ENCODE data around the gene TRPM5.

The TRPM5 gene

DNA sequence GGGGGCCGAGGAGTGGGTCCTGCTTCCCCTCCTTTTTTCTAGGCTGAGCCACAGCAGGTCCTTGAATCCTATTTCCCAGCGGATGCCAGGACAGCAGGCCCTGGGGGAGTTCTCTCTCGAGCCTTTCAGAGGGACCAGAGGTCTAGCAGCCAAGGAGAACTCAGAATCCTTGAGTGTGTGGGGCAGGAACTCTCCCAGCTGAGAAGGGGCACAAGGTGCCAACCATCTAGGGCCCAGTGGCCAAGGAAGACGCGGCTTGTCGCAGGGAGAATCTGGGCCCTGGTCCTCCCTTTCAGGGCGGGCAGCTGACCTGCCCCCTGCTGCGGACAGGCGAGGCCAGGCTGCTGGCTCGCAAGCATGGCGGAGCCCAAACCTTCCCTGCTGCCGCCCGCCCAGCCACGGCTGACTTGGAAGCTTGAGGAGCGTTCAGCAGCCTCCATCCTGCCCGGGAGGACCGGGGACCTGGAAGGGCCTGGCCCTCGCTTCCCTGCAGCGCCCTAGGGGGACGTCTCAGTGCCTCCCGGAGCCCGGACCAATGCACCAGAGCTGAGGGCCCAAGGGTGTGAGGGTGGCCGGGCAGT is 44.7 kb downstream of the TRPM5 start:
- in situ Hi-C loops (cut with MboI; ENCODE audit: low pct_unique_long_range_greater_than_20kb, low sequenced_read_pairs) = no loop called here
- no peak for DNase-seq

DNA sequence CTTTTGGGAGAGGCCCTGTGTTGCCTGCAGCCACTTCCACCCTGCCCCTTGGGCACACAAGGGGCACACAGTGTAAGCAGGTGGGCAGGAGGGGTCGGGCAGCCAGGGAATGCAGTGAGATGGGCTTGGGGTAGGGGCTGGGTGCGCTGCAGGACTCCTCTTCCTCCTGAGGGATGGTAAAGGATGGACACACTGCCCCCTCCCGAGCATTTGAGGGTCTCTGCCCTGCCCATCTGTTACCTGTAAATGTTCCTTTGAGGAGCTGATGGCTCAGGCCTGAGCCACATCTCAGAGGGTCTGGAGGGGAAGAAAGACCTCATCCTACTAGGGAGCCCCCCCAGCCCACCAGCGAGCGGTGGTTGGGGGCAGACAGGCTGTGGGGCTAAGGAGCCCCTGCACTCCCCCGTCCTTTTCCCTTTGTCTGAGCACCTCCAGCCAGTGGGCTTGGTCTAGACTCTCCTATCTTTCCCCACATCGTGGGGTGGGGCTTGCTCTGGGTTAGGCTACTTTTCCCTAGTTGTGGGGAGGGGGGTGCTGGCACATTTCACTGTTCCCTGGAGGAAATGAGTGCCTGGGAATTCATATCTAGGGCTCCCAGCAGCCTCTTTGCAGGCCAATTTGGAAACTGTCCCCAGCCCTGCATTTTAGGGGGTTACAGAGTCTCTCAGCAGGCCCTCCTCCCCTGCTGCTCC is 45.5 kb downstream of the TRPM5 start:
- no peak for DNase-seq
- in situ Hi-C loops (cut with MboI; ENCODE audit: low pct_unique_long_range_greater_than_20kb, low sequenced_read_pairs) = no loop called here

DNA sequence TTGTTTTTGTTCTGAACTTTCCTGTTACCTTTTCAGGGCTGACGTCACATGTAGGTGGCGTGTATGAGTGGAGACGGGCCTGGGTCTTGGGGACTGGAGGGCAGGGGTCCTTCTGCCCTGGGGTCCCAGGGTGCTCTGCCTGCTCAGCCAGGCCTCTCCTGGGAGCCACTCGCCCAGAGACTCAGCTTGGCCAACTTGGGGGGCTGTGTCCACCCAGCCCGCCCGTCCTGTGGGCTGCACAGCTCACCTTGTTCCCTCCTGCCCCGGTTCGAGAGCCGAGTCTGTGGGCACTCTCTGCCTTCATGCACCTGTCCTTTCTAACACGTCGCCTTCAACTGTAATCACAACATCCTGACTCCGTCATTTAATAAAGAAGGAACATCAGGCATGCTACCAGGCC is 47.3 kb downstream of the TRPM5 start:
- no peak for DNase-seq
- in situ Hi-C loops (cut with MboI; ENCODE audit: low pct_unique_long_range_greater_than_20kb, low sequenced_read_pairs) = no loop called here

DNA sequence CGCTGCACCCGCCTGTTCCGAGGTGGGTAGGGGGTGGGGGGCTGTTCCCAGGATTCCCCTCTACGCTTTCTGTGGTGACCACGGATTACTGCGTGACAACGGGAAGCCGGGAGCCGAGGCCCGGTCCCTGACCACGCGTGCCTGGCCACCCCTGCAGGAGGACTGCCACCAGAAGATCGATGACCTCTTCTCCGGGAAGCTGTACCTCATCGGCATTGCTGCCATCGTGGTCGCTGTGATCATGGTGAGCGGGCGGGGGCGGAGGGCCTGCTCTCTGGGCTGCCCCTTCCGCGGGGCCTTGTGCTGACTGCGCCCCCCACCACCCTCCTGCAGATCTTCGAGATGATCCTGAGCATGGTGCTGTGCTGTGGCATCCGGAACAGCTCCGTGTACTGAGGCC is 47.8 kb downstream of the TRPM5 start:
- DNase-seq = no peak
- in situ Hi-C loops (cut with MboI; ENCODE audit: low pct_unique_long_range_greater_than_20kb, low sequenced_read_pairs) = no loop called here

DNA sequence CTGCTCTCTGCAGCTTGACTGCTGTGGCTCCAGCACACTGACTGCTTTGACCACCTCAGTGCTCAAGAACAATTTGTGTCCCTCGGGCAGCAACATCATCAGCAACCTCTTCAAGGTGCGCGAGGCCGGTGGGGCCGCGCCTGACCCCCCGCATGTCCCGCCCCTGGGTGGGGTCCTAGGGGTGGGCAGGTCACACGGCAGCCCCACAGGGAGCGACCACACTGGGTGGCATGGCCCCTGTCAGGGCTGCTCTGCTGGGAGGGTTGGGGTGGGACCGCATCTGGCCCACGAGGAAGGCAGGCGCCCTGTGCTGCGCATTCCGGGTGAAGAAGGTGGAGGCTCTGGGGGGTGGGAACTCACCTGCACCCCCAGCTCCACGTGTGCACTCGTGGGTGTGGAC is 48.5 kb downstream of the TRPM5 start:
- in situ Hi-C loops (cut with MboI; ENCODE audit: low pct_unique_long_range_greater_than_20kb, low sequenced_read_pairs) = no loop called here
- DNase-seq = no peak

DNA sequence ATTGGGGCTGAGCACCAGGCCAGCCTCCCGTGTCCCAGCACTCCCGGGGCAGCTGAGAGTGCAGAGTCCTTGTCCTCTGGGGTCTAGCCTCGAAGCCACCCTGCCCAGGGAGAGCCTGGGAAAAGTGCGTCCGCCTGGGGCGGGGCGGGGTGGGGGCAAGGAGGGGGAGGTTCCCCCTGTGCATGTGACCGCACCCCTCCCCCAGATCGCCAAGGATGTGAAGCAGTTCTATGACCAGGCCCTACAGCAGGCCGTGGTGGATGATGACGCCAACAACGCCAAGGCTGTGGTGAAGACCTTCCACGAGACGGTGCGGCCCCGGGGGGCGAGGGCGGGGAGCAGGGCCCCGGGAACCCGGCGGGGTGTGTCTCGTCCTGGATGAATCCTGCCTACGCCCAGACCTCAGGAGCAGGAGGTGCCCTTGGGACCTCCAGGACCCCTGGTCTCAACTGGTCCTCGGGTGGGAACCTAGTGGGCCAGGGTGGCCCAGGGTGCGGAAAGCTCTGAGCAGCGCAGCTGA is 49.0 kb downstream of the TRPM5 start:
- in situ Hi-C loops (cut with MboI; ENCODE audit: low pct_unique_long_range_greater_than_20kb, low sequenced_read_pairs) = no loop called here
- DNase-seq = no peak

DNA sequence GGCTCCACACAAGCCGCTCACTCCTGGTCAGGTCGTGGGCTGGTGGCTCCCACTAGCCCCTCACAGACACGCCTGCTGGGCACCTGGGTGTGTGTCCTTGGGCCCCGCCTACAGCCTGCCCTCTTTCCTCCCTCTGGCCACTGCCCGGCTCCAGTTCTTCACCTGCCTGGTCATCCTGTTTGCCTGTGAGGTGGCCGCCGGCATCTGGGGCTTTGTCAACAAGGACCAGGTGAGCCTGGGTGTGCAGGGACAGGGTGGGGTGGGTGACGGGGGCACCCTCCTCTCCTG is 49.6 kb downstream of the TRPM5 start:
- in situ Hi-C loops (cut with MboI; ENCODE audit: low pct_unique_long_range_greater_than_20kb, low sequenced_read_pairs) = no loop called here
- DNase-seq = no peak
